ENCODE data around the gene CDK15. TPM values are rescaled to one million over a fixed set of nuclear protein-coding genes. Genes with fewer than 3 reads are reported as not detected.

CDK15 gene
- total RNA-seq, 2 donors from 2014 or later = 0.47 to 0.72 TPM

DNA sequence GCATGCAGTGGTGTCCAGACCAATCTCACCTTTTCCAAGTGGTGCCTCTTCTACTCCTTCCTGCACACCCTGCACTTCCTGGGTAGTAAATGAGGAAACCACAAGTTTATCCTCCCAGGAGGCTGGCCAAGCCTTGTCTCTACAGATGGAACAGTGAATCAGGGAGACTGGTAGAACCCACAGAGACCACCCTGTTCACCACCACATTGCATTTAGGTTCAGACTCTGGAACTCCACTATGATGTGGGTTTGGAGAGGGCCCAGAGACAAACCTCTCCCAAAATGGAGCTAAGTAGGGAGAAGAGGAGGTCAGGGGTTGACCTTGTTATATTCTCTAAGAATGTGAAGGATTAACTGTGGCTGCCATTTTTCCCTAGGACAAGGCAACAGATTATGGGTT is 124.5 kb downstream of the CDK15 start:
- H3K9ac ChIP-seq (ENCODE audit: low read depth in 2 of 2, low read length in 2 of 2) = no peak overlapping the region
- TF ChIP-seq, protein P1, sequence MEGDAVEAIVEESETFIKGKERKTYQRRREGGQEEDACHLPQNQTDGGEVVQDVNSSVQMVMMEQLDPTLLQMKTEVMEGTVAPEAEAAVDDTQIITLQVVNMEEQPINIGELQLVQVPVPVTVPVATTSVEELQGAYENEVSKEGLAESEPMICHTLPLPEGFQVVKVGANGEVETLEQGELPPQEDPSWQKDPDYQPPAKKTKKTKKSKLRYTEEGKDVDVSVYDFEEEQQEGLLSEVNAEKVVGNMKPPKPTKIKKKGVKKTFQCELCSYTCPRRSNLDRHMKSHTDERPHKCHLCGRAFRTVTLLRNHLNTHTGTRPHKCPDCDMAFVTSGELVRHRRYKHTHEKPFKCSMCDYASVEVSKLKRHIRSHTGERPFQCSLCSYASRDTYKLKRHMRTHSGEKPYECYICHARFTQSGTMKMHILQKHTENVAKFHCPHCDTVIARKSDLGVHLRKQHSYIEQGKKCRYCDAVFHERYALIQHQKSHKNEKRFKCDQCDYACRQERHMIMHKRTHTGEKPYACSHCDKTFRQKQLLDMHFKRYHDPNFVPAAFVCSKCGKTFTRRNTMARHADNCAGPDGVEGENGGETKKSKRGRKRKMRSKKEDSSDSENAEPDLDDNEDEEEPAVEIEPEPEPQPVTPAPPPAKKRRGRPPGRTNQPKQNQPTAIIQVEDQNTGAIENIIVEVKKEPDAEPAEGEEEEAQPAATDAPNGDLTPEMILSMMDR (IDR thresholded peaks at IDR 0.05) = no peak
- H3K4me3 ChIP-seq = no peak overlapping the region
- DNase-seq = no peak
- intact Hi-C loops (cut with DNase I) = no loop called here
- H3K4me1 ChIP-seq = no peaks in the 10 kb centered on the region
- H3K27ac ChIP-seq = no peak overlapping the region
- H3K36me3 ChIP-seq = no peaks in the 10 kb centered on the region
- no peaks in the 10 kb centered on the region for H3K9me3 ChIP-seq
- H3K27me3 ChIP-seq = no peaks in the 10 kb centered on the region

DNA sequence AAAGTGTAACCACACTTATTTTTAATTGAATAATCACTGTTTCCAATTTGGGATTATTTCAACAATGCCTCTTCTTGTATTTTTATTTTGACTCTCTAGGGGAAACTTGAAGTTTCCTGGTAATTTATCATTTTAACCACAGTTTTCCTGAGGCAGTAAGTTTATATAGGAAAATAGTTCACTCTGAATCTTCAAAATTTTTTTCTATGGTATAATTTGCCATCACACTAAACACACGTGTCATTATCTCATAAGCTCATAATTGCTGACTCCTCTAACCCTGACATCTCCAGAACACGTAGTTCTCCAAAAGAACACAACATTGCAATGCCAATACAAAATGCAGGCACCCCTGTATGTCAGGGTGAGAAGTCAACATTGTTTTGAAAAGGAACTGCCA is 125.1 kb downstream of the CDK15 start:
- no peak for DNase-seq
- H3K27ac ChIP-seq = no peak overlapping the region
- H3K36me3 ChIP-seq = no peaks in the 10 kb centered on the region
- intact Hi-C loops (cut with DNase I) = no loop called here
- H3K9me3 ChIP-seq = no peaks in the 10 kb centered on the region
- no peaks in the 10 kb centered on the region for H3K4me1 ChIP-seq
- H3K9ac ChIP-seq (ENCODE audit: low read depth in 2 of 2, low read length in 2 of 2) = no peak overlapping the region
- H3K4me3 ChIP-seq = no peak overlapping the region
- H3K27me3 ChIP-seq = no peaks in the 10 kb centered on the region
- TF ChIP-seq, protein P1 (IDR thresholded peaks at IDR 0.05) = no peak

DNA sequence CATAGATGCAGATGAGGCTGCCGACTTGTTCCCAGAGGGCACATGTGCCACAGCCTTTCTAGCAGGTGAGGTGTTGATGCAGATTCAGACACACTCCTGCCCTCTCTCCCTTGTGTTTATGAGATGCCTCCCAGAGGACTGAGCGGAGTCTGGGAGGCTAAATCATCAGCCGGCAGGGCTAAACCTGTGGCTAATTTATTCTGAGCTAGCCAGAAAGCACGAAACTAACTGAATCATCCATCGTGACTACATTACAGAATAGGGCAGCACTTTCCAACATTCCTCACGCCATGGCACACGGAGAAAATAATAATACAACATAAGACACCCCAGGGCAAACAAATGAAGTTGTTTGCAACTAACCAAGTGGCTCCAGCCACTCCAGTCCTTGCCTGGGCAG is 125.6 kb downstream of the CDK15 start:
- no peak for DNase-seq
- Histone ChIP-seq H3K9ac (ENCODE audit: low read depth in 2 of 2, low read length in 2 of 2) (no peak overlapping the region), H3K27ac (no peak overlapping the region), H3K27me3 (no peaks in the 10 kb centered on the region), H3K36me3 (no peaks in the 10 kb centered on the region), H3K4me1 (no peaks in the 10 kb centered on the region), H3K4me3 (no peak overlapping the region), H3K9me3 (no peaks in the 10 kb centered on the region)
- TF ChIP-seq, protein P1 (IDR thresholded peaks at IDR 0.05) = no peak
- intact Hi-C loops (cut with DNase I) = no loop called here

DNA sequence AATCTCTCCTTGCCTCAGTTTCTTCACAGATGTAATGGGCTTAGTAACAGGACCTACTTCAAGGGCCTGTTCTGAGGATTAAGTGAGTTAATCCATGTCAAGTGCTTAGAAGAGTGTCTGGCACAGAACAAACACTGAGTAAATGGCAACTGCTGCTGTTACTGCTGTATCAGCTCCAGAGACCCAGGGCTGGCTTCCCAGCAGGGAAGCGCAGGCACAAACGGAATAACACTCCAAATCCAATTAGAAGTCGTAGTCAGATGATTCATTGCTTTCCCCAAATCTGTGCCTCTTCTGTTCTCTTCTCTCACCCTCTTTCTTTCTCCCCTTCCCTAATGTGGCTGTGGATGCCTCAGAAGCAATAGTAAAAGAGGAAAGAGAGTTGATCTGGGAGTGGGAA is 126.2 kb downstream of the CDK15 start:
- no peak for DNase-seq
- H3K9ac ChIP-seq (ENCODE audit: low read depth in 2 of 2, low read length in 2 of 2) = no peak overlapping the region
- H3K27me3 ChIP-seq = no peaks in the 10 kb centered on the region
- no peaks in the 10 kb centered on the region for H3K4me1 ChIP-seq
- TF ChIP-seq, protein P1 (IDR thresholded peaks at IDR 0.05) = no peak
- no peaks in the 10 kb centered on the region for H3K36me3 ChIP-seq
- no peaks in the 10 kb centered on the region for H3K9me3 ChIP-seq
- H3K27ac ChIP-seq = no peak overlapping the region
- intact Hi-C loops (cut with DNase I) = no loop called here
- H3K4me3 ChIP-seq = no peak overlapping the region

DNA sequence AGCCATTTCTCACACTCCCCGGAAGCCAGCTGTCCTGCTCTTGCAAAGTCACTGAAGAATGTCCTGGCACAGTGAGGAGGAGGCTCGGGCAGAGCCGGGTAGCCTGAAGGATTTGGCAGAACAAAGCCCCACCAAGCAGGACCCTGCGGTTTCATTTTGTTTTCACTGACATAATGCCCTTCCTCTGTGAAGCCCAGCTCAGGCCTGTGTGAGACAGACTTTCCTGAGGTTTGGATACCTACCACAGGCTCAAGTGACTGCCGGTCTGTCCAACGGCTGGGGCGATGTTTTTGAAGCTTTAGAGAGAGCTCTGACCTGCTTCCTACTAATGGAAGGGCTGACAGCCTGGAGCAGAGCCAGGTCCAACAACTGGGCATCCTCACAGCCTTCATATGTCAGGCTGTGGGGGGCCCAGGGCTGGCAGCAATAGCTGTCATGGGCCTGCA is 127.5 kb downstream of the CDK15 start:
- intact Hi-C loops (cut with DNase I) = no loop called here
- TF ChIP-seq, protein P1 (IDR thresholded peaks at IDR 0.05) = no peak
- no peak overlapping the region for H3K4me3 ChIP-seq
- no peak for DNase-seq
- no peak overlapping the region for H3K27ac ChIP-seq
- H3K9ac ChIP-seq (ENCODE audit: low read depth in 2 of 2, low read length in 2 of 2) = no peak overlapping the region
- H3K27me3 ChIP-seq = no peaks in the 10 kb centered on the region
- H3K4me1 ChIP-seq = no peaks in the 10 kb centered on the region
- no peaks in the 10 kb centered on the region for H3K9me3 ChIP-seq
- H3K36me3 ChIP-seq = no peaks in the 10 kb centered on the region

DNA sequence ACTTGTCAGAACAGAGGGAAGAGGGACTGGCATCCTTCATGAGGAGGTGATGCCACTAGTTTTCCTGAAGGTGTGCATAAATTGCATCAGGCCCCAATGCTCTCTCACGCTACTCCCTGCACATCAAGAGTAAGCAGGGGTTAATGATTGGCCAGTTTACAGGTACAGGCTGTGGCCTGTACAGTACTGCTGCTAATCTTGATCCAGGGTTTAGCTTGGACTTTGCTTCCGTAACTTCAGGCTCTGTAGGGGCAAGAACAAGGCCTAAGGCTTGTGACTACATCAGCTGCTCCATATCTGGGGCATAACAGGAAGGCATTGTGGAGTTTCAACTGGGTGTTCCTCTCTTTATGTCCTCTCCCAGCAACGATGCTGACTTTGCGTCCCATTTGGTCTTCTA is 130.5 kb downstream of the CDK15 start:
- intact Hi-C loops (cut with DNase I) = no loop called here
- peak; percentile 50 for DNase-seq

More for the DNA sequence above, 130.5 kb downstream of the CDK15 start:
- Histone ChIP-seq H3K9ac (ENCODE audit: low read depth in 2 of 2, low read length in 2 of 2) (no peak overlapping the region), H3K27ac (no peak overlapping the region), H3K4me3 (no peak overlapping the region), H3K9me3 (no peaks in the 10 kb centered on the region), H3K4me1 (no peaks in the 10 kb centered on the region), H3K27me3 (no peaks in the 10 kb centered on the region), H3K36me3 (no peaks in the 10 kb centered on the region)
- TF ChIP-seq, protein P1 (IDR thresholded peaks at IDR 0.05) = no peak
